HEK293 (cell line): ENCODE data around the gene B4GALT5.

Source experiments
- CTCF ChIA-PET: fragments of 350-600 bp; formaldehyde crosslinking; extraction: SDS; loops from one replicate; lab custom pipeline; 2021; ENCODE audit warnings: antibody characterized with exemption; lab: Yijun Ruan, JAX
- POLR2A ChIA-PET: fragments of 300-600 bp; formaldehyde crosslinking; extraction: SDS; loops from one replicate; lab custom pipeline; 2020; ENCODE audit warnings: antibody characterized with exemption, inconsistent platforms; lab: Yijun Ruan, JAX
- H3K27ac ChIP-seq: fragments of 200-500 bp; sonication (Bioruptor generic); 2 replicates; pipeline ENCODE4 v1.5.1; 2014; ENCODE audit warnings: low read depth, low read length, control low read depth, inconsistent platforms; ENCODE audit errors: extremely low read depth
- H3K36me3 ChIP-seq, 2 experiments: fragments of 200-500 bp in 1 of 2; sonication (Bioruptor generic) in 1 of 2; 1 replicate in 1 of 2; 2 replicates in 1 of 2; pipeline ENCODE4 v1.5.1; 2014 to 2017; ENCODE audit warnings: inconsistent platforms in 2 of 2, low read length in 2 of 2; ENCODE audit not compliant: control insufficient read depth in 2 of 2, insufficient read depth in 1 of 2
- H3K4me1 ChIP-seq: fragments of 200-500 bp; sonication (Bioruptor generic); 2 replicates; pipeline ENCODE4 v1.5.1; 2014; ENCODE audit warnings: mild to moderate bottlenecking, low read length, inconsistent platforms; ENCODE audit not compliant: control insufficient read depth, insufficient read depth
- H3K4me3 ChIP-seq: 2 replicates; pipeline ENCODE4 v1.5.1; 2011; ENCODE audit warnings: low read depth, mild to moderate bottlenecking, control low read depth, low read length, moderate library complexity
- H3K9me3 ChIP-seq: fragments of 200-500 bp; sonication (Bioruptor generic); 2 replicates; pipeline ENCODE4 v1.5.1; 2014; ENCODE audit warnings: low read depth, low read length, inconsistent platforms; ENCODE audit not compliant: control insufficient read depth, insufficient read depth
- ATF2 ChIP-seq: fragments of 450-650 bp; formaldehyde crosslinking; IDR thresholded peaks from 2 replicates; pipeline ENCODE4 v1.5.1; 2016; ENCODE audit warnings: missing biosample characterization, missing genetic modification characterization, low read depth
- BCL6B ChIP-seq: fragments of 450-650 bp; formaldehyde crosslinking; IDR thresholded peaks from 2 replicates; pipeline ENCODE4 v1.5.1; 2017; ENCODE audit warnings: missing biosample characterization, missing genetic modification characterization
- EGR2 ChIP-seq: fragments of 450-650 bp; formaldehyde crosslinking; IDR thresholded peaks from 2 replicates; pipeline ENCODE4 v1.5.1; 2016; ENCODE audit warnings: low read depth, missing biosample characterization, missing genetic modification characterization
- GLIS2 ChIP-seq: fragments of 450-650 bp; formaldehyde crosslinking; IDR thresholded peaks from 2 replicates; pipeline ENCODE4 v1.5.1; 2016; ENCODE audit warnings: missing biosample characterization, missing genetic modification characterization
- INSM2 ChIP-seq: fragments of 450-650 bp; formaldehyde crosslinking; IDR thresholded peaks from 2 replicates; pipeline ENCODE4 v1.5.1; 2016; ENCODE audit warnings: missing biosample characterization, missing genetic modification characterization
- KLF10 ChIP-seq: fragments of 450-650 bp; IDR thresholded peaks from 2 replicates; pipeline ENCODE4 v1.5.1; 2018; ENCODE audit warnings: missing biosample characterization, mild to moderate bottlenecking, missing genetic modification characterization
- MEIS1 ChIP-seq: sonication (generic); formaldehyde crosslinking; IDR thresholded peaks from 2 replicates; pipeline ENCODE4 v1.8.1; 2022; ENCODE audit warnings: missing genetic modification reagents, mild to moderate bottlenecking, borderline replicate concordance
- OVOL3 ChIP-seq: fragments of 450-650 bp; formaldehyde crosslinking; IDR thresholded peaks from 2 replicates; pipeline ENCODE4 v1.5.1; 2016; ENCODE audit warnings: missing biosample characterization, missing genetic modification characterization
- SP3 ChIP-seq: fragments of 450-650 bp; formaldehyde crosslinking; IDR thresholded peaks from 2 replicates; pipeline ENCODE4 v1.5.1; 2016; ENCODE audit warnings: missing biosample characterization, missing genetic modification characterization
- SP7 ChIP-seq: fragments of 450-650 bp; formaldehyde crosslinking; IDR thresholded peaks from 2 replicates; pipeline ENCODE4 v1.5.1; 2016; ENCODE audit warnings: missing biosample characterization, missing genetic modification characterization
- ZBTB8A ChIP-seq: fragments of 450-650 bp; formaldehyde crosslinking; IDR thresholded peaks from 2 replicates; pipeline ENCODE4 v1.5.1; 2016; ENCODE audit warnings: missing biosample characterization, missing genetic modification characterization
- ZNF121 ChIP-seq: fragments of 450-650 bp; formaldehyde crosslinking; IDR thresholded peaks from 2 replicates; pipeline ENCODE4 v1.5.1; 2016; ENCODE audit warnings: missing biosample characterization, missing genetic modification characterization
- ZNF341 ChIP-seq: fragments of 450-650 bp; formaldehyde crosslinking; IDR thresholded peaks from 2 replicates; pipeline ENCODE4; 2016; ENCODE audit warnings: low read depth, missing biosample characterization, missing genetic modification characterization
- ZNF423 ChIP-seq: fragments of 450-650 bp; formaldehyde crosslinking; IDR thresholded peaks from 2 replicates; pipeline ENCODE4 v1.5.1; 2016; ENCODE audit warnings: missing biosample characterization, missing genetic modification characterization
- ZNF580 ChIP-seq: fragments of 450-650 bp; formaldehyde crosslinking; IDR thresholded peaks from 2 replicates; pipeline ENCODE4 v1.5.1; 2016; ENCODE audit warnings: missing biosample characterization, missing genetic modification characterization
- ZNF585B ChIP-seq: fragments of 450-650 bp; formaldehyde crosslinking; IDR thresholded peaks from 2 replicates; pipeline ENCODE4 v1.5.1; 2016; ENCODE audit warnings: missing biosample characterization, missing genetic modification characterization
- ZNF626 ChIP-seq: fragments of 450-650 bp; sonication (Bioruptor Pico); formaldehyde crosslinking; IDR thresholded peaks from 2 replicates; pipeline ENCODE4 v1.5.1; 2018; ENCODE audit warnings: missing biosample characterization, missing genetic modification characterization, inconsistent platforms
- ZNF654 ChIP-seq: fragments of 450-650 bp; formaldehyde crosslinking; IDR thresholded peaks from 2 replicates; pipeline ENCODE4 v1.5.1; 2016; ENCODE audit warnings: low read depth, missing biosample characterization, missing genetic modification characterization
- ZNF76 ChIP-seq: fragments of 450-650 bp; formaldehyde crosslinking; IDR thresholded peaks from 2 replicates; pipeline ENCODE4; 2016; ENCODE audit warnings: low read depth, missing biosample characterization, missing genetic modification characterization, borderline replicate concordance
- ZSCAN18 ChIP-seq: fragments of 450-650 bp; formaldehyde crosslinking; IDR thresholded peaks from 2 replicates; pipeline ENCODE4 v1.5.1; 2016; ENCODE audit warnings: missing biosample characterization, missing genetic modification characterization

The B4GALT5 gene

GRCh38 chr20:49665796-49666195 lies 47.9 kb downstream of the B4GALT5 start (continued):
- TF ChIP-seq BCL6B (no peak), EGR2 (no peak), MEIS1 (CRISPR knock-in tag) (no peak), GLIS2 (tag by site-specific recombination) (no peak), ZNF580 (tag by site-specific recombination) (no peak), ZNF585B (no peak), ZNF626 (tag by site-specific recombination) (no peak), ZNF76 (tag by site-specific recombination) (no peak), ZNF121 (tag by site-specific recombination) (no peak)

- H3K4me1 ChIP-seq = peaks cover 15% of the 10 kb centered on the region
Measured at GRCh38 chr20:49664612-49665313, 48.9 kb downstream of the B4GALT5 start.

GRCh38 chr20:49663112-49663511 lies 50.6 kb downstream of the B4GALT5 start:
- H3K4me1 ChIP-seq = peaks cover 29% of the 10 kb centered on the region
- ChIA-PET POLR2A (no interaction called here), CTCF (interaction anchor here (0.7 kb wide), 1 partner anchor 120 kb away, joined by 3 read pairs; no protein-coding TSS in a partner anchor)

More at GRCh38 chr20:49664612-49665313, 48.9 kb downstream of the B4GALT5 start:
- H3K4me3 ChIP-seq = no peak overlapping the region
- no peaks in the 10 kb centered on the region for H3K36me3 ChIP-seq
- TF ChIP-seq KLF10 (tag by site-specific recombination) (no peak), ZNF341 (tag by site-specific recombination) (0 out of 2 replicates have a peak, but pooled peaks have one; percentile 29)
- TF ChIP-seq, all 188 proteins: peak for 1
- Histone ChIP-seq H3K27ac (no peak overlapping the region), H3K9me3 (no peaks in the 10 kb centered on the region)
- ChIA-PET CTCF (interaction anchor here (0.5 to 0.8 kb wide), 5 partner anchors 39 to 1085 kb away, joined by 3 to 6 read pairs (median 4); no protein-coding TSS in a partner anchor), POLR2A (no interaction called here)

GRCh38 chr20:49661560-49662329 lies 51.9 kb downstream of the B4GALT5 start:
- Histone ChIP-seq H3K4me3 (no peak overlapping the region), H3K36me3 (no peaks in the 10 kb centered on the region), H3K9me3 (no peaks in the 10 kb centered on the region), H3K27ac (no peak overlapping the region), H3K4me1 (peaks cover 32% of the 10 kb centered on the region)
- POLR2A ChIA-PET = no interaction called here
- CTCF ChIA-PET = interaction anchor here (0.6 kb wide), 1 partner anchor 53 kb away, joined by 3 read pairs; no protein-coding TSS in a partner anchor
- TF ChIP-seq ZNF423 (tag by site-specific recombination) = no peak
- no peak for TF ChIP-seq ZBTB8A
- TF ChIP-seq ATF2 (tag by site-specific recombination) = no peak
- TF ChIP-seq OVOL3 = no peak
- no peak for TF ChIP-seq SP3
- TF ChIP-seq ZSCAN18 = no peak
- no peak for TF ChIP-seq ZNF654 (tag by site-specific recombination)
- TF ChIP-seq SP7 (tag by site-specific recombination) = no peak
- no peak for TF ChIP-seq ZNF341 (tag by site-specific recombination)

More at GRCh38 chr20:49663112-49663511, 50.6 kb downstream of the B4GALT5 start:
- no peak for TF ChIP-seq INSM2 (tag by site-specific recombination)
- H3K4me3 ChIP-seq = no peak overlapping the region
- no peak overlapping the region for H3K27ac ChIP-seq
- no peaks in the 10 kb centered on the region for H3K9me3 ChIP-seq
- H3K36me3 ChIP-seq = no peaks in the 10 kb centered on the region
